Effector CD8-positive, alpha-beta T cell (primary cell): ENCODE measurements around the gene ITFG1.
"Not testable (repeated sequence)": the region's sequence is repeated elsewhere in the genome, so short reads cannot be mapped to it uniquely, and the experiment has no call there.

Experiments
- DNase-seq: peaks from one replicate; lab custom pipeline; 2025; lab: John Stamatoyannopoulos, UW

The ITFG1 gene

DNA sequence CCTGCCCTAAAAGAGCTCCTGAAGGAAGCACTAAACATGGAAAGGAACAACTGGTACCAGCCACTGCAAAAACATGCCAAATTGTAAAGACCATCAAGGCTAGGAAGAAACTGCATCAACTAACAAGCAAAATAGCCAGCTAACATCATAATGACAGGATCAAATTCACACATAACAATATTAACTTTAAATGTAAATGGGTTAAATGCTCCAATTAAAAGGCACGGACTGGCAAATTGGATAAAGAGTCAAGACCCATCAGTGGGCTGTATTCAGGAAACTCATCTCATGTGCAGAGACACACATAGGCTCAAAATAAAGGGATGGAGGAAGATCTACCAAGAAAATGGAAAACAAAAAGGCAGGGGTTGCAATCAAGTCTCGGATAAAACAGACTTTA is 136.6 kb downstream of the ITFG1 start:
- DNase-seq = not testable (repeated sequence)

GRCh38 chr16:47323241-47323640 is 137.6 kb downstream of the ITFG1 start:
- DNase-seq = no peak

GRCh38 chr16:47320546-47321310 is 140.1 kb downstream of the ITFG1 start:
- DNase-seq = no peak

- no peak for DNase-seq
Observed at GRCh38 chr16:47317465-47318240, 143.2 kb downstream of the ITFG1 start.

DNA sequence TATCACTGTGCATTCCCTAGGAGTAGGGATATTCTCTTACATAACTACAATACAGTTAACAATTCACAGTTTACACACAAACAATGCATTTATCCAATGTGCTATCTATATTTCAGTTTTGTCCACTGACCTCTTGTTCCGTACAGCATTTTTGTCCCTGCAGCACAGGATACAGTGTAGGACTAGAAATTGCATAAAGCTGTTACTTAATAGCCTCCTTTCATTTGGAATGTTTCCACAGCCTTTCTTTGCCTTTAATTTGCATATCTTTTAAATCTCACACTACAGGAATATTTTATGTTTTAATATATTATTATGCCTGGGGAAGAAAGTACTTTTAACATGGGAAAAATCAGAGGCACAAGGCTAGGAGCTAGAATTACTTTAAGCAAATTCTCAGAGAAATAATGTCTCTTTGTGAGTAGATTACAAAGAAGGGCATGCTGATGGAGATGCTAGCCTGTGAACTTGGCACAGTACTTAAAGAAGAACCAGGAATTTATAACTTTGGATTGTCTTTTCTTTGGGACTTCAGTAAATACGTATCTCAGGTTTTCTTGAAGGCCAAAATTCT is 144.3 kb downstream of the ITFG1 start:
- no peak for DNase-seq

GRCh38 chr16:47311738-47312505 is 148.9 kb downstream of the ITFG1 start:
- DNase-seq = no peak

GRCh38 chr16:47310792-47311211 is 150.1 kb downstream of the ITFG1 start:
- no peak for DNase-seq

- no peak for DNase-seq
Observed at GRCh38 chr16:47309581-47310312, 151.1 kb downstream of the ITFG1 start.

DNA sequence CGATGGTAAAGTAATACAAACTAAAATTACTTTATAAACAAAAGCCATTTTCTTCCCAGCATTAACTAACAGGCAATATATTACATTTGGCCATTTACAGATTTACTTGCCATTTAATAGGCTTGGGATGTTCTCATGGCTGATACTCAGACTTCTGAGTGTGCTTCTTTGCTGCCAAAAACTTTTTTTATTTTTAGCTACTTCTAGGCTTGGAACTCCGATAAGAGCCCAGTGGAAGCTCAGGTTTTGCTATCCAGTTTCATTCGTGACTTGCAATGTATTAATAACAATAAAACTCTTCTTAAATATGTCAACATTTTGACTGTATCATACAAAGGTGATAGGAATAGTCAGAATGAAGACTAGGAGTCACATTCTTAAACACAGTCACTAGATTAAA is 152.3 kb downstream of the ITFG1 start:
- no peak for DNase-seq

GRCh38 chr16:47304563-47304962 is 156.3 kb downstream of the ITFG1 start:
- DNase-seq = no peak

DNA sequence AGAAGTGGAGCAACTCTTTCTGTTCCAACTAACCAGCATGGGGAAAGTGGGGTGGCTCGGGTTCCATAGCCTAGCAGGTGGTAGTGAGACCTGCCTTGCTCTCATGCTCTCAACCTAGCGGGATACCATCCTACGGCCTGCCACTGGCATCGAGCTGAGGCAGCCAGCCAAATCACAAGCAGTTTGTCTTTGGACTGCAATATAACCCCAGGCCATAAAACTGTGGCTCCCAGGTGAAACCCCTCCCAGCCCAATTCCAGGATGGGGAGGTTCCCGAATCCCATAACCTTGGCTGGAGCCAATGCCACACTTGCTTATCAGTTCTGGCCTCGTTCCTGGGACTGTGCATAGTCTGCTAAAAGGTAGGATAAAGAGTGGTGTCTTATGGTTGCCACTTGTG is 161.3 kb downstream of the ITFG1 start:
- no peak for DNase-seq

- no peak for DNase-seq
Observed at GRCh38 chr16:47284999-47285398, 175.9 kb downstream of the ITFG1 start.

DNA sequence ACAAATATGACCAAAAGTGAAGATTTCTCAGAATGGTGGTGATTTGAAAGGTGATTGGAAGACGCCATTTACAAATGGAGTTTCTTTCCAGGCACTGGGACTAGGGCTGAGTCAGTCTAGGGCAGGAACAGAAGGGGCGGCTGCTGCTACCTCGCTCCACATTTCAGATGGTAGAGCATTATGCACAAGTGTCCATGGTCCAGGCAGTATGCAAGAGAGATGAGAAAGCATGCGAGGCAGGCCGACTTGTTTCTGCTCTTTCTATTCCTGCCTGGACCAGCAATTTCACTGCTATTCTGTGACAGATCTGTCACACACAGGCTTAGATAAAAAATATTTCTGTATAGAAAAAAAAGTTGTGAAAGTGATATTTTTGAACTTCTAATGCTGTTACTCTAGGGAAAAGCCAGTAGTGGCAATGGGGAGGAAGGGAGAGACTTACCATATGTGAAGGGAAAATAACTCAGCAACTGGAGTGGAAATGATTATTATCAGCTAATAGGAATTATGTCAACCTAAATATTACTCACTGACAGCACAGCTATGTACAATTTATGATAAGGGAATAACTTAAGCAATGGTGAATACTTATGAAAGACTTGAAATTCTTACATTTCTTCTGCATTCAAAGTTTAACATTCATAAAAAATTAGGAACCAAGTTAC is 182.4 kb downstream of the ITFG1 start:
- DNase-seq = no peak

GRCh38 chr16:47276522-47276921 is 184.3 kb downstream of the ITFG1 start:
- no peak for DNase-seq

- DNase-seq = no peak
Observed at GRCh38 chr16:47262938-47263337, 197.9 kb downstream of the ITFG1 start.

DNA sequence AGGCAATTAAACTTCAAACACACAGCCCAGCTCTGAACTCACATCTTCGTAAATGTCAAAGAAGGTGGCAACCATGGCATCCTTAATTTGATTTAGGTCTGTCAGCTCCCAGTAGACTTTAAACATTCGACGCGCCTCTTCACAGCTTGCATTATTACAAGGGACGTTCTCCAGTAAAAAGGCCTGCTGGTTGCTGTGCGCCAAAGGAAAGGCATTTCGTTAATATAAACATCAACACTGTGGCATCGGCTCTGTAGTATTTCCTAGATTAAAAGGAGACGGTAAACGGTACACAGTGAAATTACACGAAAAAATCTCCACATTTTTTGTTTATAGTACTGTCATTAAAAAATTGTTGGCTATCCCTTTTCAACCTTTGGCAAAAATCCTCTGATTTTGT is 200.4 kb downstream of the ITFG1 start:
- DNase-seq = no peak

DNA sequence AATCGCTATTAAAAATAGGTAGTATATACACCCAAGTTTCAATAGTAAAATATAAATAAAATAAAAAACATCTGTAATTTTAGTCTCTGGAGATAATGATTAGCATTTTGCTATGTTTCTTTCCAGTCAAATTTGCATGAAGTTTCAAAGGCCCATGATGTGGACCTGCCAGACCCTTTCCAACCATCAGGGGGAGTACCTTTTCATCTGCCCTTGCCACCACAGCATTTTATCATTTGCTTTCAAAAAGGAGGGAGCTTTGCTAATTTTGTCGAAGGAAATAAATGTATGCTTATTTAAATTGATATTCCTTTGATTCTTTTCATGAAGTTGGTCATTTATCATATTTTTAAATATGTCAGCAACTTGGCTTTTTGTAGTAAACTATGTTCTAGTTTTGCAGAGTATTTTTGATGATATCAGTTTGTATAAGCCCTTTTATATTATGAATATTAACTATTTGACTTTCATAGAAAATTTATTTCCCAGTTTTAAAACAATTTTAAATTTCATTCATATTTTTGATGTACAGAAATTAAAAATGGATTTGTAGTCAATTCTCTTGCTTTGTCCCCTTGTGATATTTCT is 201.9 kb downstream of the ITFG1 start:
- no peak for DNase-seq

- no peak for DNase-seq
Observed at GRCh38 chr16:47254756-47255155, 206.1 kb downstream of the ITFG1 start.

- DNase-seq = no peak
Observed at GRCh38 chr16:47250983-47251382, 209.9 kb downstream of the ITFG1 start.

DNA sequence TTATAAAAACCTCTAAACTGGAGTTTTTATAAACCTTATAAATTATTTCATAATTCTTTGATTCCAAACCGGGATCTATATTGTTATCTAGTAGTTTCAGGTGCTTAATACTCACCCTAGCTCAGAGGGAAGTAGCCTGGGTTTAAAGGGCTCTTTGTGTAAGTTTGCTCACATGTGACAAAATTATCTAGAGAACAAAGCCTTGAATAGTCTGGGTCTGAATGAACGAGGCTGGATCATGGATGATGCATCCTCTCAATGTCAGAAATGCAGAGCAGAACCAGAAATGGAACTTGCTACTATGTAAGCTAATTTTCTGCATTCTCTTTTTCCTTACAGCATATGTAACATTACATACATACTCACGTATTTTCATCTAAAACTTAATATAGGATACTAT is 213.2 kb downstream of the ITFG1 start:
- no peak for DNase-seq

DNA sequence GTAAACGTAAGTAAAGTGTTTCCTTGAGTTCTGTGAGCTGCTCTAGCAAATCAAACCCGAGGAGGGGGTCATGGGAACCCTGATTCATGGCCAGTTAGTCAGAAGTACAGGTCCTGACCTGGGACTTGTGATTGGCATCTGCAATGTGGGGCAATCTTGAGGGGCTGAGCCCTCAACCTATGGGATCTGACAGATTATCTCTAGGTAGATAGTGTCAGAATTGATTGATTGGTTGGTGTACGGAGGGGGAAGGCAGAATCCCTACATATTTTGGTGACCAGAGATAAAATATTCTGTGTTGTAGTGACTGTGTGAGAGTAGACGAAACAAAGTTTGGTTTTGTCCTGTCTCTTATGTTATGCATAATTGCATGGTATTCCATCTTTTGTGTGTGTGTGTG is 216.7 kb downstream of the ITFG1 start:
- no peak for DNase-seq
